A673 (cell line): ENCODE data around the gene MAN1A2. TPM values are rescaled to one million over a fixed set of nuclear protein-coding genes. Genes with fewer than 3 reads are reported as not detected.

Experiments used
- BruUV-seq: library from RNA; stranded (reverse); fragments of 400-500 nt; replicated peaks from 2 replicates; lab custom pipeline; 2021; lab: Mats Ljungman, UMichigan
- CTCF ChIA-PET: fragments of 300-600 bp; sonication (Branson Sonifier 250); formaldehyde crosslinking; loops from one replicate; lab custom pipeline; 2022; ENCODE audit warnings: antibody characterized with exemption; lab: Charles Lee
- POLR2A ChIA-PET: fragments of 300-600 bp; sonication (Branson Sonifier 250); formaldehyde crosslinking; loops from one replicate; lab custom pipeline; 2022; ENCODE audit warnings: antibody characterized with exemption; ENCODE audit not compliant: low non-redundant PET; lab: Charles Lee
- DNase-seq: peaks from one replicate; pipeline ENCODE4 v3.0.0-alpha.2; 2015; ENCODE audit warnings: low spot score
- H3K27ac ChIP-seq: fragments of 200-600 bp; sonication (generic); 2 replicates; pipeline ENCODE4 v1.5.1; 2016; ENCODE audit warnings: mixed run types, low read depth, mild to moderate bottlenecking, mixed read lengths, antibody characterized with exemption, low read length; ENCODE audit not compliant: poor library complexity, severe bottlenecking
- H3K27me3 ChIP-seq: fragments of 200-600 bp; sonication (generic); replicated peaks from 2 replicates; pipeline ENCODE4 v1.6.1; 2017; ENCODE audit warnings: mixed run types, low read depth, mild to moderate bottlenecking, mixed read lengths, antibody characterized with exemption, low read length; ENCODE audit not compliant: insufficient read depth, poor library complexity
- H3K36me3 ChIP-seq: fragments of 200-600 bp; sonication (generic); 2 replicates; pipeline ENCODE4 v1.6.1; 2016; ENCODE audit warnings: mixed run types, mild to moderate bottlenecking, mixed read lengths, antibody characterized with exemption, low read length; ENCODE audit not compliant: insufficient read depth, poor library complexity, severe bottlenecking
- H3K4me1 ChIP-seq: fragments of 200-600 bp; sonication (generic); 2 replicates; pipeline ENCODE4 v1.6.1; 2017; ENCODE audit warnings: mixed run types, mild to moderate bottlenecking, mixed read lengths, antibody characterized with exemption, low read length; ENCODE audit not compliant: insufficient read depth, poor library complexity, severe bottlenecking
- H3K4me3 ChIP-seq: fragments of 200-600 bp; sonication (generic); 2 replicates; pipeline ENCODE4 v1.5.1; 2016; ENCODE audit warnings: low read depth, mixed run types, mild to moderate bottlenecking, mixed read lengths, low read length; ENCODE audit not compliant: poor library complexity, severe bottlenecking
- H3K9me3 ChIP-seq: fragments of 200-600 bp; sonication (generic); 2 replicates; pipeline ENCODE4 v1.6.1; 2016; ENCODE audit warnings: mixed run types, low read depth, mild to moderate bottlenecking, mixed read lengths, antibody characterized with exemption, low read length; ENCODE audit not compliant: poor library complexity, severe bottlenecking
- CTCF ChIP-seq: fragments of 300-800, 200-600 bp; sonication (generic); conservative IDR thresholded peaks from 2 replicates; pipeline ENCODE4 v1.5.1; 2017; ENCODE audit warnings: low read depth, mild to moderate bottlenecking, antibody characterized with exemption, low read length, moderate library complexity, mixed read lengths
- EZH2 ChIP-seq: fragments of 200-600 bp; sonication (generic); IDR thresholded peaks from 2 replicates; pipeline ENCODE4 v1.6.1; 2017; ENCODE audit warnings: borderline replicate concordance, low read depth, mild to moderate bottlenecking, mixed read lengths, antibody characterized with exemption, low read length; ENCODE audit not compliant: poor library complexity, severe bottlenecking
- intact Hi-C: fragments of 100-400 bp; cut with micrococcal nuclease; formaldehyde crosslinking; loops from one replicate; pipeline ENCODE4 v1.10.0; 2022; ENCODE audit not compliant: unreplicated experiment
- total RNA-seq: library from RNA; stranded (reverse); gene quantifications from 2 replicates; pipeline ENCODE4 v1.2.3, GENCODE V29; 2021

The MAN1A2 gene
- total RNA-seq, 1 experiment from 2014 or later = 31.8 TPM

DNA sequence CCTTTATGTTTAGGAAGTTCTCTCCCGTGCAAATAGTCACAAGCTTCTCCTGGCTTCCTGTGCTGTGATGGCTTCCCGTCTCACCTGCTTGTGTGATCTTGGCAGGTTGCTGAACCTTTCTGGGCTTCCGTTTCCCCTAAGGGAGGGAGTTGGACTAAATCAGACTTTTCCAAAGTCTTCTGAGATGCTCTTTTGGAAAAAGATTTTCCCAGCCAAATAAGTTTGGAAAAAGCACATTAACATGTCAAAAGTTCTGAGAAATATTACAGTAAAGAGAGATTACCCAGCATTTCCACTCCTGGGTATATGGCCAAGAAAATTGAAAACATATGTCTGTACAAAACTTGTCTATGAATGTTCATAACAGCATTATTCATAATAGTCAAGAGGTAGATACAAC is 202.6 kb downstream of the MAN1A2 start:
- intact Hi-C loops = no loop called here
- H3K27me3 ChIP-seq = no peaks in the 10 kb centered on the region
- H3K9me3 ChIP-seq = no peaks in the 10 kb centered on the region
- POLR2A ChIA-PET = no interaction called here
- no TSS peak for BruUV-seq
- no peaks in the 10 kb centered on the region for H3K36me3 ChIP-seq
- no peak overlapping the region for H3K27ac ChIP-seq
- no peaks in the 10 kb centered on the region for H3K4me1 ChIP-seq
- no peak for DNase-seq
- CTCF ChIA-PET = no interaction called here
- H3K4me3 ChIP-seq = no peak overlapping the region
- TF ChIP-seq EZH2 (no peak), CTCF (no peak)

- Histone ChIP-seq H3K4me1 (no peaks in the 10 kb centered on the region), H3K4me3 (no peak overlapping the region), H3K27ac (no peak overlapping the region), H3K9me3 (no peaks in the 10 kb centered on the region), H3K36me3 (no peaks in the 10 kb centered on the region), H3K27me3 (no peaks in the 10 kb centered on the region)
- TF ChIP-seq CTCF (no peak), EZH2 (no peak)
- BruUV-seq = no TSS peak
- POLR2A ChIA-PET = no interaction called here
- intact Hi-C loops = no loop called here
- DNase-seq = no peak
- CTCF ChIA-PET = no interaction called here
Observed at GRCh38 chr1:117570988-117571409, 203.8 kb downstream of the MAN1A2 start.

GRCh38 chr1:117571496-117571895 is 204.2 kb downstream of the MAN1A2 start:
- Histone ChIP-seq H3K27ac (no peak overlapping the region), H3K4me3 (no peak overlapping the region), H3K36me3 (no peaks in the 10 kb centered on the region), H3K9me3 (no peaks in the 10 kb centered on the region), H3K4me1 (no peaks in the 10 kb centered on the region), H3K27me3 (no peaks in the 10 kb centered on the region)
- BruUV-seq = no TSS peak
- DNase-seq = no peak
- TF ChIP-seq EZH2 = no peak
- TF ChIP-seq CTCF = no peak
- POLR2A ChIA-PET = no interaction called here
- intact Hi-C loops = no loop called here
- CTCF ChIA-PET = no interaction called here
